GM19455 (cell line): ENCODE results near the gene APBB2.
A peak's percentile ranks its signal among the peaks of the same experiment; 100 is the strongest.
"Not testable (repeated sequence)": the region's sequence is repeated elsewhere in the genome, so short reads cannot be mapped to it uniquely, and the experiment has no call there.

Experiments
- ATAC-seq: cut with Tn5 transposase; IDR thresholded peaks from one replicate; pipeline ENCODE4 v1.9.1; 2021; ENCODE audit not compliant: unreplicated experiment

APBB2 gene

GRCh38 chr4:40952672-40953071 is 261.7 kb downstream of the APBB2 start:
- no peak for ATAC-seq

GRCh38 chr4:40952217-40952616 is 262.1 kb downstream of the APBB2 start:
- no peak for ATAC-seq

DNA sequence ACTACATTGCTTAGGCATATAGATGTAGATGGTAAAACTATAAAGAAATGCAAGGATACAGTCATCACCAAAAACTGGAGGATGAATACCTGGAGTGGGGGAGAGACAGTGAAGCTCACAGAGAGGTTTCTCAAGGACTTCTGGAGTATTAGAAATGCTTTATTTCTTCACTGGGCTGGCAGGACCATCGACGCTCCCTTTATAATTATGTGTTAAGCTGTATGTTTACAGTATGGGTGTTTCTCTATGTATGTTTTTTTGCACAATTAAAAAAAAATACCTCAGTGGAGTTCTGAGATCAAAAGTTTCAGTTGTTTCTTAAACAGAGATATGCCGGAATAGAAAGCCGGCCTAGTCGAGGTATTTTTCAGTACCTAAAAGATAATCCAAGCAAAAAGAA is 263.3 kb downstream of the APBB2 start:
- ATAC-seq, result no peak

GRCh38 chr4:40949358-40950100 is 264.8 kb downstream of the APBB2 start:
- no peak for ATAC-seq

DNA sequence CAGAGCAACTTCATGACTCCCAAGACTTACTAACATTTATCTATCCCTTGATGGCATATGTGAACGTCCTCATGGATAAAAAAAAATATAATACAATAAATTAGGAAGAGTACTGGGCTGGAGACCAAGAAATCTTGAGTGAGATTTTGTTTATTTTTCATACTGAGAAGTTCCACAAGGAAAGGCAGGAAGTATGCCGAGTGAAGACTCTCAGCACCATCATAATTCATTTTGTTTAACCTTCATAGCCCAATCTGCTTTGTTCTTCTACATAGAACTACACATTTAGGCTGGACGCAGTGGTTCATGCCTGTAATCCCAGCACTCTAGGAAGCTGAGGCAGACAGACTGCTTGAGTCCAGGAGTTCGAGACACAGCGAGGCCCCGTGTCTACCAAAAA is 266.3 kb downstream of the APBB2 start:
- ATAC-seq, result no peak

DNA sequence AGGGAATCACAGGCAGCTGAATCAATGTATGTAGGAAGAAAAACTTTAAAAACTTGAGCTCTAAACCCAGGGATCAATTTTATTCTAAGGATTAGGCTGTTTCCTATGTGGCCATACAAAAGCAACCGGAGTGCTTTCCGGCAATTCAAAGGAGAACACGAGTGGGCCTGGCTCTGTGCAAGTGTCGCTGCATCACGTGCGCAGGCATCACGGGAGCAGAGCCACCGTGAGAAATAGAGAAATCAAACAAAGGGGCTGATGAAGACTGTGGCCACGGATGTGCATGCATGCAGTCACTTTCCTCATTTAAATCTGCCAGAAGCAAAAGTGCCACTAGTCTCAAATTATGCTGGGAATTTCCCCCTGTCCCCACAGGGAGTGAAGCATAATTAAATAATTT is 267.7 kb downstream of the APBB2 start:
- ATAC-seq, result no peak

- no peak for ATAC-seq
Observed at GRCh38 chr4:40940756-40941155, 273.6 kb downstream of the APBB2 start.

DNA sequence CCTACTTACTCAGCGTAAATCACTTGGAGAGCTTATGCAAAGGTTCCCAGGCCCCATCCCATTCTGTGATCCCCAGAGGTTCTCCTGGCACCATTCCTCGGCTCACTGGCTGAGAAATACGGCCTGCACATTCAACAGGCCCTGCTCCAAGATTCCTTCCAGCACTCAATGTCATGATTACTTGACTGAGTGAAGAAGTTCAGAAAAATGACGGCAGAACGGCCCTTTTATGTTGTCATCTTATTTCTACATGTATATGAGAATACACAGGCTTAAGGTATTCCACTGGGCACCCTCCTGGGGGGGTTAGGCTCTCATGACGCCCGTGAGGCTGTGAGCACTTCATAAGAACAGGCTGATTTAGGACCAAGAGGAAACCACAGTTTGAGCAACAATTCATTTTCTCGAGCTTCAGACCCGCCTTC is 274.0 kb downstream of the APBB2 start:
- ATAC-seq, result no peak

DNA sequence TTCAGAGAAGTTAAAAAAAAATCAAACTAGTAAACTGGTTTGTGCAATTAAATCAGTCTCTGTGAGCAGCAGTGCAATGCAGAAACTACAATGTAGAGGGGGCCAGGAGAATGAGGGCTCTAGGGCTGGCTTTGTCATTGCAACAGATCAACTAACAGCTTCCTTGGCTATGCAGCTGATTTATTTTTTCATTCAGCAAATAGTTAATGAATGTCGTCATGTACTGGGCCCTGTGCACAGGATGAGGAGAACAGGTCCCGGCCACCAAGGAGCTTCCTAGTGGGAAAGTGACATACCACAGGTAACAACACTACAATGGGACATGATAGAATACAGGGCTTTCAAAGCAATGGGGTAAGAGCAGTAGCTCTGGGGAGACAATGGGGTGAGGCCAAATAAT is 274.5 kb downstream of the APBB2 start:
- no peak for ATAC-seq

- ATAC-seq, result no peak
Observed at GRCh38 chr4:40938337-40938736, 276.0 kb downstream of the APBB2 start.

DNA sequence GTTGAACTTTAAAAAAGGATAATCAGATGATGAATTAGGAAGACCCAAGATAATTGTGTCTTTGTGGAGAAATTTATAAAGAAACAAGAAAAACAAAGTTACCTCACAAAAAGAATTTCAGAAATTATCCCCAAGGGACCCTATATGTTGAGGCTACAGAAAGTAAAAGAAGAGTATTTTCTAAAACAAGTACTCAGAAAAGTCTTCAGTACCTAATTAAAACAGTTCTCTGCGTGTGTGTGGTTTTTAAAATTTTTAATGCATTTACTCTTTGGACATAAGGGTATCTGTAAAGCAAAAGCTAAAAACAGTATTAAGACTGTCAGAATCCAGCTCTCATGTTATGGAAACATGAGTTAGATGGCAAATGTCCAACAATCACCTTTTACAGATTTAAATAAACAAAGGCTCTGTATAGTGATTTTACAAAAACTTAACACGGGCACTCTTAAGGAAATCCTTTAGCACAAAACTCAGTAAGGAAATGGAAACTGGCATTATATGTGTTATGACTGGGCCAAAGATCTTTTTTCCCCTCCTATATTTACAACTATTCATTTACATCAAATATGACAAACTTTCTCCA is 277.1 kb downstream of the APBB2 start:
- ATAC-seq, result no peak

GRCh38 chr4:40934676-40935075 is 279.7 kb downstream of the APBB2 start:
- ATAC-seq, result no peak

GRCh38 chr4:40933272-40934053 is 280.9 kb downstream of the APBB2 start:
- ATAC-seq, result no peak

- ATAC-seq, result no peak
Observed at GRCh38 chr4:40931841-40932240, 282.5 kb downstream of the APBB2 start.

GRCh38 chr4:40931238-40931637 is 283.1 kb downstream of the APBB2 start:
- ATAC-seq, result no peak

DNA sequence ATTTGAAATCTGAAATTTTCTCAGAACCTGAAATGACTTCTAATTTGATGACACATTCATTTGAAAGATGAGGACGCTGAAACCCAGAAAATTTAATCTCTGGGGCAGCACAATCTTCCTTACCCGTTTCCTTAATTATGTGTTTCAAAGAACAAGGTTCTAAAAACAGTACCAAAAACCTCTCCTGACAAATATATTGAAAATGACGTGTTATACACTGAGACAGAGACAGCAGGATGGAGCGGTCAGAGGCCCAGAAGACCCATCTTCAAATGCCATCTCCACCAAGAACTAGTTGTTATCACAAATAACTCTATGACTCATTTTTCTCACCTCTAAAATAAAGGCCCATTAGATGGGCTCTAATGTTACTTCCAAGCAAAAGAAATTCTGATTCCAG is 287.3 kb downstream of the APBB2 start:
- ATAC-seq, result no peak

DNA sequence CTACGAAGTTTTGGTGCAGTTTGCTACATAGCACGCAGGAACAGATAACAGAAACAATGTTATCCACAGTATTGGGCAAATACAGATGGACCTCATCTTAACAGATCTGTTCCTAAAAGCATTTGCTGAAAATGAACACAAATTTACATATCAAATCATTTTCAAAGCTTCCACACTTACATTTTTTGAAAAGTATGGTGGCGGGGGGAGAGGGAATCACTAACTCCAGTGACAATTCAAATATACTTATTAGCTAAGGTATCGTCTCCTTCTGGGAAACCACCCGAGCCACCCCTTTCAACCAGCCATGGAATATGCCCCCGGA is 289.6 kb downstream of the APBB2 start:
- no peak for ATAC-seq

DNA sequence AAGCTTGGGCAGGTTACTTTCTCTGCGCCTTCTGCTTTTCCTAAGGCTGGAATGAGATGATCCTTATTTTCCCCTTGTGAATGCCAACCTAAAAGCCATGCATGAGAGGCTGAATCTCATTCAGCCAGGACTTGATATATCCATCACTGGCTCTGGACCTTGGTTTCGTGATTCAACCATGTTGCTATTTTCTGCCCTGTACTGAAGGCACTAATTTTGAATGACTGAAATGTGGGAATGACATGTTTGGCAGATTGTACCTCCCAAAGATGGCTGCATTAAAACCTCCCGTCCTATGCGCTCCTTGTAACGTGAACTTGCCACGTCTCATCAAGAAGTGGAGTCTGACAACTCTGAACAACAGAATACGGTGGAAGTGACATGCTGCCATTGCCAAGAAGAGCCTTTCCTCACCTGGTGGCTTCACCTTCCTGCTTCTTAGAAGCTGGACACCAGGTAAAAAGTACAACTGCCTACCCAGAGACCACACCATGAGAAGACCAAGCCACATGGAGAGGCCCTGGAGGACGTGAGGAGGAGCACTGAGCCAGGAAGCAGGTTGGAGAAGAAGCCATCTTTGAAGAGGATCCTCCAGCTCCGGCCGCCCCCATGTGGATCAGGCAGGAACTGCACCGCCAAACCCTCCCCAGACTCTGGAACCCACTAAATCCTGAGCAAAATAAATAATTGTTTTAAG is 290.1 kb downstream of the APBB2 start:
- peak; percentile 63 for ATAC-seq

GRCh38 chr4:40923316-40924095 is 290.8 kb downstream of the APBB2 start:
- ATAC-seq, result no peak

- ATAC-seq, result not testable (repeated sequence)
Observed at GRCh38 chr4:40919976-40920375, 294.4 kb downstream of the APBB2 start.

DNA sequence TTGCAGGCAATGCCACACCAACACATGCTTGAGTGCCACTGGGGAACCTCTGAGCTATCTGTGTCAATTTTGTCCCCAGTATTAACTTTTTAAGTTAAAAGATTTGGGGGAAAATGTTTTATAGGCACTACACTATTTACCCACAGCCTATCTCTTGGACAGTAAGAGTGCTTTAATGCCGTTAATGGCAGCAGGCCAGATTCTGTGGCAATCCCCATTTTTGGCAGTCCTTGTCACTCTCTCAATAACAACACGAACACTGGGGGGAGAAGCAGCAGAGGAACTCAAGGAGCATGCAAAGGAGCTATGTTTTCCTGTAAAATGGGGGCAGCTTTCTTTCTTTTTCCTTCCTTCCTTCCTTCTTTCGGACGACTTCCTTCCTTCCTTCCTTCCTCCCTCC is 296.0 kb downstream of the APBB2 start:
- ATAC-seq, result no peak
